Measurements from ENCODE around the gene WWP2.

Gene WWP2

GRCh38 chr16:69889295-69889964, 127.3 kb downstream of the WWP2 start:
- Mint-ChIP-seq H3K4me1 (peaks cover 76% of the 10 kb centered on the region), H3K4me3 (no peak overlapping the region), H3K36me3 (ENCODE audit: low read depth) (peaks cover 40% of the 10 kb centered on the region), H3K27ac (no peak overlapping the region), H3K27me3 (ENCODE audit: low read depth, poor library complexity) (peaks cover 4% of the 10 kb centered on the region), H3K9me3 (peaks cover 18% of the 10 kb centered on the region)
- DNase-seq: no peak
- TF ChIP-seq, protein P1, sequence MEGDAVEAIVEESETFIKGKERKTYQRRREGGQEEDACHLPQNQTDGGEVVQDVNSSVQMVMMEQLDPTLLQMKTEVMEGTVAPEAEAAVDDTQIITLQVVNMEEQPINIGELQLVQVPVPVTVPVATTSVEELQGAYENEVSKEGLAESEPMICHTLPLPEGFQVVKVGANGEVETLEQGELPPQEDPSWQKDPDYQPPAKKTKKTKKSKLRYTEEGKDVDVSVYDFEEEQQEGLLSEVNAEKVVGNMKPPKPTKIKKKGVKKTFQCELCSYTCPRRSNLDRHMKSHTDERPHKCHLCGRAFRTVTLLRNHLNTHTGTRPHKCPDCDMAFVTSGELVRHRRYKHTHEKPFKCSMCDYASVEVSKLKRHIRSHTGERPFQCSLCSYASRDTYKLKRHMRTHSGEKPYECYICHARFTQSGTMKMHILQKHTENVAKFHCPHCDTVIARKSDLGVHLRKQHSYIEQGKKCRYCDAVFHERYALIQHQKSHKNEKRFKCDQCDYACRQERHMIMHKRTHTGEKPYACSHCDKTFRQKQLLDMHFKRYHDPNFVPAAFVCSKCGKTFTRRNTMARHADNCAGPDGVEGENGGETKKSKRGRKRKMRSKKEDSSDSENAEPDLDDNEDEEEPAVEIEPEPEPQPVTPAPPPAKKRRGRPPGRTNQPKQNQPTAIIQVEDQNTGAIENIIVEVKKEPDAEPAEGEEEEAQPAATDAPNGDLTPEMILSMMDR (IDR thresholded peaks at IDR 0.05): no peak

- TF ChIP-seq, protein P1 (IDR thresholded peaks at IDR 0.05): no peak
- peaks cover 5% of the 10 kb centered on the region for H3K27me3 Mint-ChIP-seq (ENCODE audit: low read depth, poor library complexity)
- H3K9me3 Mint-ChIP-seq: peaks cover 9% of the 10 kb centered on the region
- peak overlapping the region; percentile 43 for H3K4me3 Mint-ChIP-seq
- H3K27ac Mint-ChIP-seq: peak overlapping the region; percentile 98
- peak; percentile 56 for DNase-seq
- peaks cover 31% of the 10 kb centered on the region for H3K36me3 Mint-ChIP-seq (ENCODE audit: low read depth)
- H3K4me1 Mint-ChIP-seq: peaks cover 82% of the 10 kb centered on the region
Measured at GRCh38 chr16:69890114-69890891, 128.2 kb downstream of the WWP2 start.

GRCh38 chr16:69890892-69891282, 128.8 kb downstream of the WWP2 start:
- DNase-seq: no peak
- H3K4me3 Mint-ChIP-seq: peak overlapping the region; percentile 43

GRCh38 chr16:69892378-69892777, 130.2 kb downstream of the WWP2 start:
- Mint-ChIP-seq H3K36me3 (ENCODE audit: low read depth) (peaks cover 26% of the 10 kb centered on the region), H3K4me1 (peaks cover 76% of the 10 kb centered on the region), H3K4me3 (no peak overlapping the region), H3K27ac (no peak overlapping the region), H3K27me3 (ENCODE audit: low read depth, poor library complexity) (peaks cover 6% of the 10 kb centered on the region), H3K9me3 (no peaks in the 10 kb centered on the region)
- DNase-seq: no peak
- TF ChIP-seq, protein P1 (IDR thresholded peaks at IDR 0.05): no peak

More at GRCh38 chr16:69890892-69891282, 128.8 kb downstream of the WWP2 start:
- Mint-ChIP-seq H3K27ac (peak overlapping the region; percentile 98), H3K36me3 (ENCODE audit: low read depth) (peaks cover 26% of the 10 kb centered on the region), H3K9me3 (peaks cover 3% of the 10 kb centered on the region), H3K27me3 (ENCODE audit: low read depth, poor library complexity) (peaks cover 6% of the 10 kb centered on the region), H3K4me1 (peaks cover 77% of the 10 kb centered on the region)
- TF ChIP-seq, protein P1 (IDR thresholded peaks at IDR 0.05): no peak

DNA sequence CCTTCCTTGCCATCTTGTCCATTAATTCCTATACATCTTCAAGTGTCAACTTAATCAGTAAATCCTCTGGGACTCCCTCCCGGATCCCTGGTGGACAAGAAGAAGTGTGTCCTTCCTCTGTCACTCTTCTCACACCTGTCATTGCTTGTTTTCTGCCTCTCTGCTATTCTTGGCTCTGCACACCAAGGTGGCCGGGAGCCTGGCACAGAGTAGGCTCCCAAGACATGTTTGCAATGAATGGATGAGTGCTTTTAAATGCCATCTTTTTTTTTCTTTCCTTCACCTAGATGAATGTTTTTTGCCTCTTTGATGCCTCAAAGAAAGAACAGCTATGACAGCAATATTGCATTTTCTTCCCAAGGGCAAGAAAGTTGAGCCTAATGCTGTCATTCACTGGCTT, 131.0 kb downstream of the WWP2 start:
- Mint-ChIP-seq H3K9me3 (no peaks in the 10 kb centered on the region), H3K4me1 (peaks cover 69% of the 10 kb centered on the region), H3K27ac (peak overlapping the region; percentile 28), H3K36me3 (ENCODE audit: low read depth) (peaks cover 24% of the 10 kb centered on the region), H3K27me3 (ENCODE audit: low read depth, poor library complexity) (peaks cover 6% of the 10 kb centered on the region), H3K4me3 (no peak overlapping the region)
- TF ChIP-seq, protein P1 (IDR thresholded peaks at IDR 0.05): no peak
- DNase-seq: no peak
